Lower leg skin (tissue), 3 donors: ENCODE results near the gene FERMT3.
"Not testable (repeated sequence)": the region's sequence is repeated elsewhere in the genome, so short reads cannot be mapped to it uniquely, and the experiment has no call there.

Source experiments
- POLR2A ChIP-seq, 2 donors: fragments of 450-650 bp; IDR thresholded peaks; one replicate each; pipeline ENCODE4 v1.6.1; 2016 to 2017; ENCODE audit warnings: antibody characterized with exemption in 2 of 2, mild to moderate bottlenecking in 1 of 2, moderate library complexity in 1 of 2
- TF ChIP-seq, protein P1 (sequence below), 3 donors: fragments of 450-650 bp; IDR thresholded peaks; one replicate each; pipeline ENCODE4 v1.5.1; 2016; ENCODE audit warnings: antibody characterized with exemption in 3 of 3, mild to moderate bottlenecking in 3 of 3, moderate library complexity in 2 of 3

DNA sequence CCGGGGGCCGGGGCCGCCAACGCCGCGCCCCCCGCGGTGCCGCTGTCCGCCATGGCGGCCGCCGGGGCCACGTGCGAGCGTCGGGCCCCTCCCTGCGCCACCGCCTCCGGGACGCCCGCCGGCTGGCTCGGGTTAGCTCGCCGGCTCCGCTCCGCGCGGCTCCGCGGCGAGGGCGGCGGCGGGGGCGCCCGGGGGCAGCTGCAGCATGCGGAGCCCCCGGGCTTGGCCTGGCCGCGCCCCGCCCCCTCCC is 40.0 kb downstream of the FERMT3 start:
- not testable (repeated sequence) for TF ChIP-seq POLR2A (IDR thresholded peaks at IDR 0.05)
- TF ChIP-seq, protein P1, sequence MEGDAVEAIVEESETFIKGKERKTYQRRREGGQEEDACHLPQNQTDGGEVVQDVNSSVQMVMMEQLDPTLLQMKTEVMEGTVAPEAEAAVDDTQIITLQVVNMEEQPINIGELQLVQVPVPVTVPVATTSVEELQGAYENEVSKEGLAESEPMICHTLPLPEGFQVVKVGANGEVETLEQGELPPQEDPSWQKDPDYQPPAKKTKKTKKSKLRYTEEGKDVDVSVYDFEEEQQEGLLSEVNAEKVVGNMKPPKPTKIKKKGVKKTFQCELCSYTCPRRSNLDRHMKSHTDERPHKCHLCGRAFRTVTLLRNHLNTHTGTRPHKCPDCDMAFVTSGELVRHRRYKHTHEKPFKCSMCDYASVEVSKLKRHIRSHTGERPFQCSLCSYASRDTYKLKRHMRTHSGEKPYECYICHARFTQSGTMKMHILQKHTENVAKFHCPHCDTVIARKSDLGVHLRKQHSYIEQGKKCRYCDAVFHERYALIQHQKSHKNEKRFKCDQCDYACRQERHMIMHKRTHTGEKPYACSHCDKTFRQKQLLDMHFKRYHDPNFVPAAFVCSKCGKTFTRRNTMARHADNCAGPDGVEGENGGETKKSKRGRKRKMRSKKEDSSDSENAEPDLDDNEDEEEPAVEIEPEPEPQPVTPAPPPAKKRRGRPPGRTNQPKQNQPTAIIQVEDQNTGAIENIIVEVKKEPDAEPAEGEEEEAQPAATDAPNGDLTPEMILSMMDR (IDR thresholded peaks at IDR 0.05): not testable (repeated sequence)
